ENCODE measurements around the gene CYP1A1. TPM values are rescaled to one million over a fixed set of nuclear protein-coding genes. Genes with fewer than 3 reads are reported as not detected.

Gene CYP1A1
- total and polyA plus RNA-seq, 2 experiments from 2014 or later = 0.45 to 0.56 TPM

DNA sequence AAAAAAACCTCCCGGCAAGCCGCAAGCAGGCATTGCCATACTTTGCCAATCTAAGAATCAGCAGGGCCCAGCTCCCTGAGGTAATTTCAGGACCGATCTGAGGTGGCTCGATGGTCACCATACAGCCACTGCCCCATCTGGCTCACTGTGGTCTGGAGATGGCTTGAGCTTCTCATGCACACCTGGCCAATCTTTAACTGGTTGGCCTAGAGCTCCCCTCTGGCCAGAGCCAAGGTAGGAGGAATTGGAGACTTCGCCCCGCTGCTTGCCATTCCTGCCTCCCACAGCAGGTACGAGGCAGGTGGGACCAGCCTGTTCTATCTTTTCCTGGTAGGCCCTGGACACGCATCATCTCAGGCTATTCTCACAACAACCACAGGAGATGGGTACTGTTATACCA is 33.4 kb upstream of the CYP1A1 start:
- H3K36me3 ChIP-seq = no peaks in the 10 kb centered on the region
- no peak for DNase-seq (ENCODE audit: low read depth in 1 of 2, low spot score in 1 of 2)

GRCh38 chr15:74754593-74755215 is 29.4 kb upstream of the CYP1A1 start:
- Histone ChIP-seq H3K27ac (no peak overlapping the region), H3K27me3 (no peaks in the 10 kb centered on the region), H3K9me3 (ENCODE audit: low read depth) (no peaks in the 10 kb centered on the region), H3K4me1 (ENCODE audit: low read depth) (no peaks in the 10 kb centered on the region), H3K36me3 (no peaks in the 10 kb centered on the region), H3K4me3 (no peak overlapping the region)
- TF ChIP-seq CTCF (IDR thresholded peaks at IDR 0.05; ENCODE audit: low read depth, low read length) = no peak
- no peak for DNase-seq (ENCODE audit: low read depth in 1 of 2, low spot score in 1 of 2)

More for the DNA sequence above, 33.4 kb upstream of the CYP1A1 start:
- Histone ChIP-seq H3K27ac (no peak overlapping the region), H3K4me3 (no peak overlapping the region), H3K4me1 (ENCODE audit: low read depth) (no peaks in the 10 kb centered on the region), H3K9me3 (ENCODE audit: low read depth) (no peaks in the 10 kb centered on the region), H3K27me3 (no peaks in the 10 kb centered on the region)
- no peak for TF ChIP-seq CTCF (IDR thresholded peaks at IDR 0.05; ENCODE audit: low read depth, low read length)

- H3K27me3 ChIP-seq = no peaks in the 10 kb centered on the region
These were observed 27.2 kb upstream of the CYP1A1 start for GRCh38 chr15:74752531-74752930.

GRCh38 chr15:74752011-74752410 is 26.7 kb upstream of the CYP1A1 start:
- no peak for TF ChIP-seq CTCF (IDR thresholded peaks at IDR 0.05; ENCODE audit: low read depth, low read length)
- Histone ChIP-seq H3K9me3 (ENCODE audit: low read depth) (no peaks in the 10 kb centered on the region), H3K27me3 (no peaks in the 10 kb centered on the region), H3K4me1 (ENCODE audit: low read depth) (no peaks in the 10 kb centered on the region), H3K36me3 (no peaks in the 10 kb centered on the region), H3K27ac (no peak overlapping the region), H3K4me3 (no peak overlapping the region)
- no peak for DNase-seq (ENCODE audit: low read depth in 1 of 2, low spot score in 1 of 2)

More at GRCh38 chr15:74752531-74752930, 27.2 kb upstream of the CYP1A1 start:
- peak in 1 of 2 donors; percentile 53 for DNase-seq (ENCODE audit: low read depth in 1 of 2, low spot score in 1 of 2)
- H3K4me3 ChIP-seq = no peak overlapping the region
- no peak overlapping the region for H3K27ac ChIP-seq
- TF ChIP-seq CTCF (IDR thresholded peaks at IDR 0.05; ENCODE audit: low read depth, low read length) = no peak
- no peaks in the 10 kb centered on the region for H3K4me1 ChIP-seq (ENCODE audit: low read depth)
- no peaks in the 10 kb centered on the region for H3K9me3 ChIP-seq (ENCODE audit: low read depth)
- no peaks in the 10 kb centered on the region for H3K36me3 ChIP-seq

- no peak for TF ChIP-seq CTCF (IDR thresholded peaks at IDR 0.05; ENCODE audit: low read depth, low read length)
- no peaks in the 10 kb centered on the region for H3K36me3 ChIP-seq
- no peaks in the 10 kb centered on the region for H3K4me1 ChIP-seq (ENCODE audit: low read depth)
- no peak for DNase-seq (ENCODE audit: low read depth in 1 of 2, low spot score in 1 of 2)
- no peak overlapping the region for H3K27ac ChIP-seq
- no peak overlapping the region for H3K4me3 ChIP-seq
- no peaks in the 10 kb centered on the region for H3K27me3 ChIP-seq
- H3K9me3 ChIP-seq (ENCODE audit: low read depth) = no peaks in the 10 kb centered on the region
These were observed 25.4 kb upstream of the CYP1A1 start for GRCh38 chr15:74750751-74751150.
